Lower leg skin (tissue), 4 donors: ENCODE data around the gene DACT2. TPM values are rescaled to one million over a fixed set of nuclear protein-coding genes. Genes with fewer than 3 reads are reported as not detected.

Source experiments
- DNase-seq, 2 donors: peaks; one replicate each; pipeline ENCODE4 v3.0.0-alpha.2; 2019; ENCODE audit warnings: low spot score in 2 of 2
- H3K4me3 ChIP-seq: fragments of 200-600 bp; sonication (generic); 2 replicates; pipeline ENCODE4 v1.5.1; 2017; ENCODE audit warnings: mild to moderate bottlenecking, low read depth; ENCODE audit not compliant: poor library complexity, severe bottlenecking
- CTCF ChIP-seq, 3 donors: fragments of 450-650 bp; IDR thresholded peaks; one replicate each; pipeline ENCODE4 v1.5.1; 2016; ENCODE audit warnings: antibody characterized with exemption in 3 of 3, mild to moderate bottlenecking in 3 of 3, moderate library complexity in 2 of 3
- POLR2A ChIP-seq, 2 donors: fragments of 450-650 bp; IDR thresholded peaks; one replicate each; pipeline ENCODE4 v1.6.1; 2016 to 2017; ENCODE audit warnings: antibody characterized with exemption in 2 of 2, mild to moderate bottlenecking in 1 of 2, moderate library complexity in 1 of 2
- WGBS, 2 donors: methylation state at CpG; one replicate each; pipeline ENCODE4 v1.1.5; 2018; 5-methylcytosine and 5-hydroxymethylcytosine counted together
- intact Hi-C: fragments of 100-400 bp; cut with DNase I; formaldehyde crosslinking; loops from one replicate; pipeline ENCODE4 v1.15.0; 2023; ENCODE audit warnings: low total_unique reads
- total RNA-seq, 4 donors: library from RNA; depleted of rRNA; stranded (reverse); fragments of >200 nt; gene quantifications; one replicate each; pipeline ENCODE4 v1.1.0, GENCODE V29; 2016

The DACT2 gene
- 10 to 100 TPM; 11.1 to 19.1 (median 15.4) TPM for total RNA-seq

- intact Hi-C loops: no loop called here
- DNase-seq: no peak
- H3K4me3 ChIP-seq: peak within 1 kb of the TSS; percentile 28
- TF ChIP-seq POLR2A (IDR thresholded peaks at IDR 0.05) (no peak), CTCF (IDR thresholded peaks at IDR 0.05) (no peak)
- WGBS, 2 donors: 2 to 8% methylated on average over 25 to 28 of the region's 92 CpGs
These were observed at the start of gene DACT2 for GRCh38 chr6:168319279-168320111. DACT2 (minus strand) TSS chr6:168319777; CDS start chr6:168319633, 144 bp downstream.

- H3K4me3 ChIP-seq: no peak overlapping the region
- peak in 1 of 2 donors; percentile 68 for DNase-seq
- TF ChIP-seq CTCF (IDR thresholded peaks at IDR 0.05) (no peak), POLR2A (IDR thresholded peaks at IDR 0.05) (no peak)
- WGBS, 2 donors: 89 to 94% methylated on average over 7 of the region's 7 CpGs
- intact Hi-C loops: no loop called here
These were observed 49.4 kb upstream of the DACT2 start for GRCh38 chr6:168368936-168369335.

- H3K4me3 ChIP-seq: no peak overlapping the region
- intact Hi-C loops: no loop called here
- 69 to 72% methylated on average over 12 of the region's 12 CpGs for WGBS, 2 donors
- no peak for TF ChIP-seq POLR2A (IDR thresholded peaks at IDR 0.05)
- TF ChIP-seq CTCF (IDR thresholded peaks at IDR 0.05): no peak
- DNase-seq: peak in 1 of 2 donors; percentile 29
These were observed 48.7 kb upstream of the DACT2 start for GRCh38 chr6:168368066-168368820.

- DNase-seq: peak in 1 of 2 donors; percentile 57
These were observed 47.7 kb upstream of the DACT2 start for GRCh38 chr6:168367285-168367751.

GRCh38 chr6:168366473-168366872, 46.9 kb upstream of the DACT2 start:
- intact Hi-C loops: no loop called here
- no peak overlapping the region for H3K4me3 ChIP-seq
- peak in 1 of 2 donors; percentile 60 for DNase-seq
- TF ChIP-seq CTCF (IDR thresholded peaks at IDR 0.05) (no peak), POLR2A (IDR thresholded peaks at IDR 0.05) (no peak)
- 96 to 98% methylated on average over 9 of the region's 9 CpGs for WGBS, 2 donors

More at GRCh38 chr6:168367285-168367751, 47.7 kb upstream of the DACT2 start:
- 39 to 59% methylated on average over 15 of the region's 15 CpGs for WGBS, 2 donors
- intact Hi-C loops: no loop called here
- TF ChIP-seq POLR2A (IDR thresholded peaks at IDR 0.05) (no peak), CTCF (IDR thresholded peaks at IDR 0.05) (no peak)
- no peak overlapping the region for H3K4me3 ChIP-seq
